HG03469 (cell line): ENCODE results near the gene BMPR1B.
"Not testable (repeated sequence)": the region's sequence is repeated elsewhere in the genome, so short reads cannot be mapped to it uniquely, and the experiment has no call there.

Experiments used
- ATAC-seq: cut with Tn5 transposase; IDR thresholded peaks from one replicate; pipeline ENCODE4 v1.9.1; 2021; ENCODE audit warnings: mild to moderate bottlenecking, moderate library complexity, moderate number of reproducible peaks; ENCODE audit not compliant: unreplicated experiment

Gene BMPR1B

DNA sequence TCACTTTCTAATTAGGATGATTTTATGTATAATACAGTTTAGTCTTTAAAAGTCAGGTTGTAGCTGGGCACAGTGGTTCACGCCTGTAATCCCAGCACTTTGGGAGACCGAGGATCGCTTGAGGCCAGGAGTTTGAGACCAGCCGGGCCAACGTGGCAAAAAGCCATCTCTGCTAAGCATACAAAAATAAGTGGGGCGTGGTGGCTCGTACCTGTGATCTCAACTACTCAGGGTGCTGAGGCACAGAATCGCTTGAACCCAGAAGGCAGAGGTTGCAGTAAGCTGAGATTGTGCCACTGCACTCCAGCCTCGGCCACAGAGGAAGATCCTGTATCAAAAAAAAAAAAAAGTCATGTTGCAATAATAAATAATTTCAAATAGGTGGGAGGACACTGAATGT, 364.2 kb downstream of the BMPR1B start:
- ATAC-seq = no peak

DNA sequence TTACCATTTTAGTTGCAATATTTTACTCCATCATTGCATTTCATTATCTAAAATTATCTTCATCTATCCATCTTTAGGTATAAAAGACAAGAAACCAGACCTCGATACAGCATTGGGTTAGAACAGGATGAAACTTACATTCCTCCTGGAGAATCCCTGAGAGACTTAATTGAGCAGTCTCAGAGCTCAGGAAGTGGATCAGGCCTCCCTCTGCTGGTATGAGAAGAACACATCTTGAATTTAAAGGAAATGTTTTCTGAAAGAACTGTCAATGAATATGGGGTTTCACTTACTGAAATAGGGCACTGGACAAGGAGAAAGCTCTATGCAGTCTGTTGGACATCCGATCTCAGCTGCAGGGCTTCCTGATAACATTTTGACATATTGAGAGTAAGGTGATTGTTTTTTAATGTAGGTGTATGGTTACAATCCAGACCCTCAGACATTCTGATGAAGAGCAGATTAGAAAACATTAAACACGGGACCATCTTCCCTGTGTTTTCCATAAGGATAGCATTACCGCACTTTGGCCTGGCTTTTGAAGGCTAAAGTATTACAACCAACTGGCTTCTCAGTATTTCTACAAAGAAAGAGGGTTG, 367.2 kb downstream of the BMPR1B start:
- no peak for ATAC-seq

DNA sequence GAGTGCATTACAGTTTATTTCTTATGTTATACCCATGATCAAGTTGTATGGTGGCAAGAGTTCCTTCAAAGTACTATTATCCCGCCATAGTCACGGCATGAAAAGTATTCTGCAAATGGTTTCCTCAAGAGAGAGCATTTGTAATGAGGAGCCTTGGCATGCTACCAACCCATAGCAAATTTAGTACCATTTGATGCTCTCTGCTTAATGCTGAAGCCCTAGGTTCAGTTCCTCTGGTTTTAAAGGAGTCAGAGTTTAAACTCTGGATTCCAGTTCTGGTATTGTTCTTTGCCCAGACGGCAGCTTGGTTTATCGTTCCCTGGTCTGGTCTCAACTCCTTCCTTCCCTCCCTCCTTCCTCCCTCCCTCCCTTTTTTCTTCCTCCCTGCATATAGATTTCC, 371.3 kb downstream of the BMPR1B start:
- ATAC-seq = no peak

DNA sequence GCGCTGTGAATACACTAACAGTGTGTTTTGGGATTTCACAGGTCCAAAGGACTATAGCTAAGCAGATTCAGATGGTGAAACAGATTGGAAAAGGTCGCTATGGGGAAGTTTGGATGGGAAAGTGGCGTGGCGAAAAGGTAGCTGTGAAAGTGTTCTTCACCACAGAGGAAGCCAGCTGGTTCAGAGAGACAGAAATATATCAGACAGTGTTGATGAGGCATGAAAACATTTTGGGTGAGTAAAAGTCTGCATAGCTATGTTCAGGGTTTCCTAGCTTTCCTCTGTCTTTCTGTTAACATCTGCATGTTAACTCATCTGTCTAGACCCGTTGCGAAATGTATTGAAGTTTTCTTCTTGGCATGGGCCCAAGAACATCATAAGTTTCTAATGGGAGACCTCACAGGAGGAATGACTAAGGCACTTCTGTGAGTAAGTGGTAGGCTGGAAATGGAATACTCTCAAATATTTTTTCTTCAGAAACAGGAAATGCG, 372.1 kb downstream of the BMPR1B start:
- no peak for ATAC-seq

DNA sequence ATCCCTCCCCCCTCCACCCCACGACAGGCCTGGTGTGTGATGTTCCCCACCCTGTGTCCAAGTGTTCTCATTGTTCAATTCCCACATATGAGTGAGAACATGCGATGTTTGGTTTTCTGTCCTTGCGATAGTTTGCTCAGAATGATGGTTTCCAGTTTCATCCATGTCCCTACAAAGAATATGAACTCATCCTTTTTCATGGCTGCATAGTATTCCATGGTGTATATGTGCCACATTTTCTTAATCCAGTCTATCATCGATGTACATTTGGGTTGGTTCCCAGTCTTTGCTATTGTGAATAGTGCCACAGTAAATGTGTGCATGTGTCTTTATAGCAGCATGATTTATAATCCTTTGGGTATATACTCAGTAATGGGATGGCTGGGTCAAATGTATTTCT, 376.3 kb downstream of the BMPR1B start:
- not testable (repeated sequence) for ATAC-seq

DNA sequence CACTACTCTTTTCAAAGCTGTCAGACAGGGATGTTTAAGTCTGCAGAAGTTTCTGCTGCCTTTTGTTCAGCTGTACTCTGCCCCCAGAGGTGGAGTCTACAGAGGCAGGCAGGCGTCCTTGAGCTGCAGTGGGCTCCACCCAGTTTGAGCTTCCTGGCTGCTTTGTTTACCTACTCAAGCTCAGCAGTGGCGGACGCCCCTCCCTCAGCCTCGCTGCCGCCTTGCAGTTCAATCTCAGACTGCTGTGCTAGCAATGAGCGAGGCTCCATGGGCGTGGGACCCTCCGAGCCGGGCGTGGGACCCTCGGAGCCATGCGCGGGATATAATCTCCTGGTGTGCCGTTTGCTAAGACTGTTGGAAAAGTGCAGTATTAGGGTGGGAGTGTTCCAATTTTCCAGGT, 381.7 kb downstream of the BMPR1B start:
- not testable (repeated sequence) for ATAC-seq

DNA sequence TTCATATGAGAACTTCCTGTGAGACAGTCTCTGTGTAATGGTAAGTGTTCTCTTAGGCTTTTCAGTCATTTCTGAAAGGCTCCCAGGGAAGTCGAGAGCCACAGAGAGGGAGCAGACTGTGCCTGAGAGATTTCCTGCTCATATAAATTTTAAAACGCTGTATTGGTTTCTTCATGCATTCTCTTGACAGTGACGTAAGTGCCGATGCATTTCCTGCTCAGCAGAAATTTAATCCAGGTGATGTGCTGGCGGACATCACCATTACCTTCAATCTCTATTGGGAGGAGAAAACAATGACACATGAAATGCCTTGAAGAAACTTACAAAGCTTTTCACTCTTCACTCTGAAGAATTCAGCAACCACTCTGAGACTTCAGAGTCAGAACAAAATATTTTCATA, 383.6 kb downstream of the BMPR1B start:
- ATAC-seq = no peak

DNA sequence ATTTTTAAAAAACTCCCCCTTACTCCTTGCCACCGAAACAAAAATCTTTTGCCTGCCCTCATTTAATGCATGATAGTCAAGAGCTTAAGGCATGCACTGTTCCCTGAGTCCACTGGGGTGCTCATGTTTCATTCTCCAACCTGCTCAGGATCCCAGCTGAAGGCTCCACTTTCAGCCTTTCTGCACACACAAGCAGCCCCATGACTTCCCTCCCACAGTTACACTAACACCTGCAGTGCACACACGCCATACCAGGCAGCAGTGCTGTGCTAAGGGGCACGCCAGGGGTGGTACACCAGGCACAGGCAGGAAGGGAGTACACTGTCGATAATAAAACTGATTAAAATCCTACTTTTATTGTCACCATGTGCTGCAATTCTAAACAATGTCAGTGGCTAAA, 385.2 kb downstream of the BMPR1B start:
- ATAC-seq = no peak

DNA sequence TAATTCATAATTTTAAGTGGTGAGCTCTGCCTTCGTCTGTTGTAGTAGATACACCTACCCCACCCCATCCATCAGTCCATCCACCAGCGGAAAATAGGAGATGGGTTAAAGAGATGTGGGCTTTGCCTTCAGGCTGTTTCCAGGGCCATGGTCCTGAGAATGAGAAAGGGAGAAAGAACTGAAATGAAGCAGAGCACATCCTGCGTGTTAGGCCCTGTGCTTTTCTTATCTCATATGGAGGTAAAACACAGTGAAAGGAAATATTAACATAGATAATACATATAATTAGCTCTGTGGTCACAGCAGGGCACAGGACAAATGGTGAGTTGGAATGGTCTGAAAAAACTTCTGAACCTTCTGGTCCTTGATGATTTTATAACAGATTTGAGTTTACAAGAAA, 393.5 kb downstream of the BMPR1B start:
- ATAC-seq = no peak

DNA sequence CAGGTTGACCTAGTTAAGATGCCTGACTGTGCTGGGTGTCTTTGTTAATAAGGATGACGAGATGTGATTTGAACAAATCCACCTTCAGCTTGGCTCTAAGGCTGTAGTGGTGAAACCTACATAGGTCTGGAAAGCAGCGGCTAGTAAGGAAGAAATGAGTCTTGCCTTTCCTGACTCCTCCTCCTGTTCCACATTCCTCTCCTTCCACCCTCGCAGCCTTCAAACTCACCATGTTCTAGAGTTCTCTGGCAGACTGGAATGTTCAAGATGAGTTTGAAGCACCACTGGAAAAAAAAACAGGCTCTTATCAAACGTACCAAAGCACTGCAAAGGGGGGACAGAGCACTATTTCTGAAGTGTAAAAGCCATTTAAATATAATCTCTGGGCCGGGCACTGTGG, 395.4 kb downstream of the BMPR1B start:
- ATAC-seq = no peak

DNA sequence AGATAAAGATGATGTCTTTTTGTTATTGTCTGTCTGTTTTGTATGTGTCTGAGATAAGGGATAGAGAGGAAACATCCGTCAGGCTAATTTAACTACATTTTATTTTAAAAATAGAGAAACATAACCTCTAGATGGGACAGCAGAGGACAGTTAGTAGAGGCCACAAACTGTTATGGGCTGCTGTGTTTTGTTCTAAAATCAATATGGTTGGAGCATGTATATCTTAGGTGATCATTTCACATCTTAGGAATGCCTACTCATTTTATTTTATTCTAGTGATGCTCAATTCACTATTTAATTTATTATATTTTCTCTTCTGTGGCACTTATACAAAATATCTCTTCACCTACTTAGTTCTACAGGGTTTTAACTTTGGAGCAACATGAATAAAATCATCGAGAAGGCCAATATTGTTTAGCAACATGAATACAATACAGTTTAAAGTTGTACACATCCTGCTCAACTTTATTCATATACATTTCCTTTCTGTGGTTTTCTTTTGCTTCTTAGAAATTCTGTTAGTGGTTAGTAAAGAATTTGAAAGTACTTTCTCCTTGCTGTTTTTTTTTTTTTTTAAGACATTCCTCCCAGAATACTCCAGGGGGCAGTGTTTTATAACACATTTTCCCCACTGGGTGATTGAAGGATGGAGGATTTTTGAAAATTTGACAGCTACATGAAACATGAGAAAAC, 398.1 kb downstream of the BMPR1B start:
- ATAC-seq = peak; percentile 47

DNA sequence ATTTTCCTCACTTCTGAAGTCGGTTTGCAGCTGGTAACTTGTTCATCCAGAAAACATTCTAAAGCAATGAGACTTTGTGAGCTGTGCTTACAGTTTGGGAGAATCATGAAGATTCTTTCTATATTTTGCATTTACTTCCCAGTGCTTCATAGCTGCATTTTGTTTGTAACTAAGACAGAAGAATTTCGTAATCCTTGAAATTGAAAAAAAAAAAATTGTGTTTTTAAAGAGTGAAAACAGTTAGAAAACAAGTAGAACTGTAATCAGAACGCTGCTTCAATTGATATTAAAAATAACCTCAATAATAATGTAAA, 398.7 kb downstream of the BMPR1B start:
- no peak for ATAC-seq

DNA sequence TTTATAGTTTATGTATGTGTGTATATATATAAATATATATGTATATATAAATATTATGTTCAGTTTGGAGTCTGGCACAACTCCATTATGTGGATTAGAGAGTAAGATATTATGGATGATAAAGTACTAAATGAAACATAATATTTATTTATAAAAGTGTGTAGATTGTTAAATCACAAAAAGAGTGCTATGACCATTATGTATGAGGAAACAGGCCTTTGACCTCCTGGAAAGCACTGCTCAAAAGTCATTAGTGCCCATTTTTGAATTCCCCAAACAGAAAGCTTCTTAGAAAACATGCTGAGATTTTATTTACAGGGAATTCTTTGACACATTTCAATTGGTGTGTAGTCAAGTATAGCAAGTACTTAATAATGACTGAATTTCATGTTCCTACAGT, 399.8 kb downstream of the BMPR1B start:
- ATAC-seq = no peak

DNA sequence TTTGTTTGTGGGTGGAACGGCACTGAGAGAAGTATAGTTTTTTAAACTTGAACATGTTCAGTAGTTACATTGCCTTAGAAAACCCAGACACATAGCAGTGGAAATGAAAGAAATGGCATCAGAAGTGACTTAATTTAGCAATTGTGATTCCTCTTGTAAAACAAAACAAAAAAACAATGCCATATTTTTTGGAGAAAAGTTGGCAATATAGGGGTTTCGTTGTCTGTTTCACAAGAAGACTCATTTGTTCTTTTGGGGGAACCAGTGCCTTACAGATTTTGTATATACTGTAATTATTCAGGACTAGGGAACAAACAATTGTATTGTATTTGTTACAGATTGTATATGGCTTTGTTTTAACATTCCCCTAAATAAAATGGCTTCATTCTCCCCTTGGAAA, 400.3 kb downstream of the BMPR1B start:
- ATAC-seq = no peak

DNA sequence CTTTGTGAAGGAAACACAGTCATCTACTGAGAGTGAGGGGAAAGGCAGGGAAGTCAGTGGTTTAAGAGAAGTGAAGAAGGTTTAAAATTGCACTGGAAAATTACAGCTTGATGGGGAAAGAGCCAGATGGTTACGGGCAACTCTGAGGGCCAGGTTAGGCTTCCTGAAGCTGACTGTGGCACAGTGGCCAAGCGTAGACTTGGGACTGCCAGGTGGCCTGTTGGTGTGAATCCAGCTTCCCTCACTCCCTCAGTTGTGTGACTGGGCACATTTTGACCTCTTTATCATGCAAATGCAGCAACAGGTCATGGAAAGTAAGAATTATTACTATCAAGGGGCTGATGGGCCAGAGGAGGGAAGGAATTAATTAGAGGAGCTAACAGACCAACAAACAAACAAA, 400.9 kb downstream of the BMPR1B start:
- no peak for ATAC-seq

DNA sequence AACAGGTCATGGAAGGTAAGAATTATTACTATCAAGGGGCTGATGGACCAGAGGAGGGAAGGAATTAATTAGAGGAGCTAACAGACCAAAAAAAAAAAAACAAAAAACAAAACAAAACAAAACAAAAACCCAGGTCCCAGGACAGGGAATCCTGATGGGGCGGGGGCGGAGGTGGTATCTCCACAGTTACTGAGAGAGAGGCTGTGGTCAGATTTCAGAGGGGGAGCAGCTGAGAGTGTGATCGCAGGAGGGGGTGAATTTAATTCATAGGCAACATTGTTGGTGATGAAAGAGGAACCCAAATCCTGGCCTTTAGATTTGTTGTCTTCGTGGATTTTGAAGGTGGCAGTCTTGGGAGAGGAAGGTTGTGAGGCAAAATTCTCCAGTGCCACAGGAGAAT, 401.6 kb downstream of the BMPR1B start:
- ATAC-seq = no peak

DNA sequence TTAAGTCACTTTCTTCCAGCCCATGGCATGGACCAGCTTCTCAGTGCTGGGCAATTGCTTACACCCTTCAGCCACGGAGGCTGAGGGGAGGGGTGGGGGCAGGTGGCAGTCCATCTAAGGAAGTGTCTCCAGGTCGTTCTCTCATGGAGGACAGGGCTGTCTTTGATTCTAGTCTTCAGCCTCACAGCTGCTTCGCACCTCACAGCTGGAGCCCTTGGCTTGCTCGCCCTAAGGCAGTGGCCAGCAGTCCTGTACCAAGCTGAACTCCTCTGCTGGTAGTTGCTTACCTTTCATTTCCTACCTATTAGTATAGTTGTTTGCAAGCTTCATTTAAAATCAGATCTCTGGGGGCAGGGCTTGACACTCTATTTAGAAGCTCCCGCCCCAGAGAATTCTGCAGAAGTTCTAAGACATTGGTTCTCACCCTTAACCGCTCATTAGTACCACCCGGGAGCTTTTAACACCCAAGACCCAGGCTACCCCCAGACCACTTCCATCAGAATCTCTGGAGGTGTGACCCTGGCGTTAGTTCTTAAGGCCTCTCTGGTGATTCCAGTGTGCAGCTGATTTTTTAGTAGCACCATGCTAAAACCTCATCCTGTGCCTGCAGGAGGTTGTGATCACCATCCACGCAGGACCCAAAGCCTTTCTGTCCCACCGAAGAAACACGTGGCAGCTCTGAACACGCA, 404.2 kb downstream of the BMPR1B start:
- no peak for ATAC-seq

DNA sequence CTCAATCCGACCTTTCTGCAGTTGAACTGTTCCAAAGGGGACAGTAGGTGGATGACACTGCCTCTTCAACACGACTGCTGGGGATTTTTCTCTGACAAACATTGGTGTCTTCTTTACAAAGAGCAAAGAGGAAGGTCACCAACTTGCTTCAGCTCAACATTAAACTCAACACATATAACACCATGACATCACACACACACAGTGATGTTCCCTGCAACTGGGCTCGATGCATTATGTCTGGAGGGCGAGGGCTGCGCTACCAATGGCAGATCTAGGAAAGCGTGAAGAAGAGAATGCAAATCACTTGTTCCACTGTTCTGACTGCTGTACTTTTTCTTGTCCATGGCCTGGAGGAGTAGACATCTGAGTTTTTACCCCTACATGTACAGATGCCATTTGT, 405.1 kb downstream of the BMPR1B start:
- ATAC-seq = no peak

DNA sequence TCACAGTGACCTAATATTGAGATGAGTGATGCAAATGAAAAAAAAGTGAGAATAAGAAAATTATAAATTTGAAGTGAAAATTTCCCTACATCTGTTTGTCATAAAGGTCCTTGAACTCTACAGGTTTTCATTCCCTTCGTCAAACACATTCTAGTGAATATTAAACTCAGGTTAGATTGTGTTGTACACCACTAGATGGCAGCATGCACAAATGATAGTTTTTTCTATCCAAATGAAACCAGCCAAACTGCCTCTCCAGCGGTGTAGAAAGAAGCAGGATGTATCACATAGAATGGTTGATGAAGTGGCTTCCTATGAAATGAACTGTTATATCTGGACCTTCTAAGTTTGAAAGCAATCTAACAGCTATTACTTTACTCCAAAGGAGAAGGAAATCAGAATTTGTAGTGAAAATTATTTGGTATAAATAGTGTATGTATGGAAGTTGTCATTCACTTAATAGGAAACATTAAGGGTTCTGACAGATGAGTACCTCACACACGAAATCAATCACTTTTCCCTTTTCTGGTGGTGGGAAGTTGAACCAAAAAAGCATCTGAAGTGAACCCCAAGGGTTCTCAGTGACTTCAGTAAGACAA, 408.3 kb downstream of the BMPR1B start:
- peak; percentile 64 for ATAC-seq

DNA sequence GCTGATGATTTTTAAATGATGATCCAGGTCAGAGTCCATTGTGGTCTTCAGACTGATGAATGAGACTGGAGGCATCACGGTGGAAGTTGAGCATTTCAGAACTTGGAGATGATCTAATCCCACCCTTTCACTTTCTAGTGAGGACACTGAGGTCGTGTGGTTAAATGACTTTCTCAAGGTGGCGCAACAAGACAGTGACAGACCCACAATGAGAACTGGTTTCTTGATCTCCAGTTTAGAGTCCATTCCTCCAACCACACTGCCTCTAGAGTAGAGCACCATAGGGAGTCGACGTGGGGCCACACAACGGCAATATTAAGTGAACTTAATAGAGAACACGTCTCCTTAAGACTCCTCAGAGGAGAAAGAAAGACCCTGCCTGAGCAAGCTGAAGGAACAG, 410.1 kb downstream of the BMPR1B start:
- no peak for ATAC-seq

DNA sequence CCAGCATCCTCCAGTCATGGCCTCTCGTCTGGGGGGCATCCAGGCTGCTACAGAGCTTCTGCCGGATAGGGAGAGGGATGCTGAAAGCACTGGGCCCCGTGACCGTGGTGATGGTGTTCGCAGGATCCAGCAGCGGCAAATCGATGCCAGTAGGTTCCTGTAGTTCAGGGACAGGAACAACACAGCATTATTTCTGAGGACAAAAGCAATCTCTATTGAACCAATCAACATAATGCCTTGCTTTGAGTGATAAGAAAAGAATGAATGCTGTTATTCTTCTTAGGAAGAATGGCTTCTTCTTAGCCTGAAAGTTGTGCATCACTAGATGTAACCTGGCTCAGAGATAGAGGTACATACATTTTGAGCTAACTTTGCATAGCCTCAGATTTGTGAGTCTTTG, 412.4 kb downstream of the BMPR1B start:
- no peak for ATAC-seq

DNA sequence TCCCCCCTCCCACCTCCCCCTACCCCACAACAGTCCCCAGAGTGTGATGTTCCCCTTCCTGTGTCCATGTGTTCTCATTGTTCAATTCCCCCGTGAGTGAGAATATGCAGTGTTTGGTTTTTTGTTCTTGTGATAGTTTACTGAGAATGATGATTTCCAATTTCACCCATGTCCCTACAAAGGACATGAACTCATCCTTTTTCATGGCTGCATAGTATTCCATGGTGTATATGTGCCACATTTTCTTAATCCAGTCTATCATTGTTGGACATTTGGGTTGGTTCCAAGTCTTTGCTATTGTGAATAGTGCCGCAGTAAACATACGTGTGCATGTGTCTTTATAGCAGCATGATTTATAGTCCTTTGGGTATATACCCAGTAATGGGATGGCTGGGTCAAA, 413.6 kb downstream of the BMPR1B start:
- ATAC-seq = not testable (repeated sequence)
